ENCODE measurements around the gene FBLN7.

Gene FBLN7

GRCh38 chr2:112140899-112141625 lies 2.9 kb downstream of the FBLN7 start:
- no peak for DNase-seq

- no peak for DNase-seq
These were observed 3.4 kb downstream of the FBLN7 start for GRCh38 chr2:112141626-112142007.

- no peak for DNase-seq
These were observed 4.4 kb downstream of the FBLN7 start for GRCh38 chr2:112142525-112143078.

DNA sequence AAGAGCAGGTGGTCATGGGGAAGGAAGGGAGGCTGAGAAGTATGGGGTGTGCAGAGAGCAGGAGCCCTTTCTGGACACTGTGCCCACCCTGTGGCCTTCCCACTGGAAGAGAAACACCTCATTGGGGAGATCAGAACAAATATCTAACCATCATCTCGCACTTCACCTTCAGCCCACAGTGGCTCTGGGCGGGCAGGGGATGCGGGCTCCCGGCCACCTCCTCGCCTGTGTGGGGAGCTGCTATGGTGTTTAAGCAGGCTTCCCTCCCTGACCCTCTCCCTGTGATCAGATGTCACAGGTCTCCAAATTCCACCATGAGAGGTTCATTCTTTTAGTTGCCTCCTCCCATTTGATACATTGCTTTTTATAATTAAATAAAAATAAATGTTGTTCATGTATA lies 5.0 kb downstream of the FBLN7 start:
- no peak for DNase-seq

DNA sequence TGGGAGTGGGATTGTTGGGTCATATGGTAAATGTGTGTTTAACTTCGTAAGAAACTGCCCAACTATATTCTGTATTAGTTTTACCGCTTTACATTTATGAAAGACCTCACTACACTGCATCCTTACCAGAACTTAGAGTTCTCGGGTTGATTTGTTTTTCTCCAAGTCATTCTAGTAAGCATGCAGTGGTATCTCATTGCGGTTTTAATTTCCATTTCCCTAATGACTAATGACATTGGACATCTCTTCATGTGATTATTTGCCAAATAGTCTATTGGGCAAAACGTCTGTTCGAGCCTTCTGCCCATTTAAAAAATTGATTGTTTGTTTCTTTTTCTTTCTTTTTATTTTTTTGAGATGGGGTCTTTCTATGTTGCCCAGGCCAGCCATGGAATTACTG lies 6.8 kb downstream of the FBLN7 start:
- DNase-seq = no peak

- no peak for DNase-seq
These were observed 9.4 kb downstream of the FBLN7 start for GRCh38 chr2:112147382-112148168.

GRCh38 chr2:112148477-112148876 lies 10.3 kb downstream of the FBLN7 start:
- no peak for DNase-seq

DNA sequence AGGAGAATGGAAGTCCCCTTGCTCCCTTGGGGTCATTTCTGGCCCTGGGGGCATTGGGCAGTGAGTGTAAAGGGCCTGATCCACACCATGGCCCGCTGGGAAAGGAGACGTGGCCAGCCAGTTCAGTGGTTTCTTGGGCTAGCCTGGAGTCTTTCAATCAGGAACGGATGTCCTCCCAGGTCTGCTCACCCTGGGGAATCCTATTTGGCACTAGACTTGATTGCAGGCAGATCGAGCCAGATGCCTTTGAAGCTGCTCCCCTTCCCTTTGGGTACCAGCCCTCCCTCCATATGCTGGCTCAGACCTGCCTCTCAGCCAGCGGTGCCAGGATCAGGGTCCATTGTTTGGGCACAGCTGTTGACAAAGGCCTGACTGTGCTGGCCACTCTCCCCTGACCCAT lies 11.0 kb downstream of the FBLN7 start:
- no peak for DNase-seq

- DNase-seq = no peak
These were observed 11.8 kb downstream of the FBLN7 start for GRCh38 chr2:112149866-112150435.

- no peak for DNase-seq
These were observed 12.3 kb downstream of the FBLN7 start for GRCh38 chr2:112150447-112150846.

DNA sequence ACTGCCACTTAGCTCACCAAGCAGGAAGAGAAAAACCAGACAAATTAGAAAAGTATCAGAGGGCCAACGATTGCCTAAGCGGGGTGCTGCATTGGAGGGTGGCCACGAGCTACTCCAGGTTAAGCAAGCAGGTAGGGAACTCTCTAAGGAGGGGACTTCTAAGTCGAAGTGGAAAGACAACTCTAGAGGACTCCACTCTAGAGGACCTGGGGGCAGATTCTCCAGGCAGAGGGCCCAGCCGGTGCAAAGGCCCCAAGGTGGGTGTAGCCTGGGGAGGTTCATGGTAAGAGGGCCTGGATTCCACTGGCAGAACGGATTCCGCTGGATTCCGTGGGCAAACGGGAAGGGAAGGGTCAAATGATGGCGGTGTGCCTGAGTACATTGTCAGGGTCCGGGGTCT lies 12.7 kb downstream of the FBLN7 start:
- DNase-seq = no peak

DNA sequence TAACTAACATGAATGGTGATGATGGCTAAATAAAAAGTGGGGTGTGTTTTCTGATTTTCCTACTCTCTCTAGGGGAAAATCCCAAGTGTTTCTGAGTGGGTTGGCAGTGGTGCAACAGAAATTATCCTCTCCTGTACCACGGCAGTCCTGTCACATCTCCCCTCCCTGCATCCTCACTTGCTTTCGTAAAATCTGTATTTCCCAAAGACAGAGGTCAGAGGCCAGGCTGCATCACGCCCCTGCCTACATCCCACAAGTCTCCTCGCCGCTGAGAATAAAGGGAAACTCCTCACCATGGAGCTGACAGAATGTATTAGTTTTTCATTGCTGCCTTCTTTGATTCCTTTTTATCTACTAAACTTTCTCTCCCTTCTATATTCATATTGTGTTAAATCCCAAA lies 13.1 kb downstream of the FBLN7 start:
- no peak for DNase-seq

DNA sequence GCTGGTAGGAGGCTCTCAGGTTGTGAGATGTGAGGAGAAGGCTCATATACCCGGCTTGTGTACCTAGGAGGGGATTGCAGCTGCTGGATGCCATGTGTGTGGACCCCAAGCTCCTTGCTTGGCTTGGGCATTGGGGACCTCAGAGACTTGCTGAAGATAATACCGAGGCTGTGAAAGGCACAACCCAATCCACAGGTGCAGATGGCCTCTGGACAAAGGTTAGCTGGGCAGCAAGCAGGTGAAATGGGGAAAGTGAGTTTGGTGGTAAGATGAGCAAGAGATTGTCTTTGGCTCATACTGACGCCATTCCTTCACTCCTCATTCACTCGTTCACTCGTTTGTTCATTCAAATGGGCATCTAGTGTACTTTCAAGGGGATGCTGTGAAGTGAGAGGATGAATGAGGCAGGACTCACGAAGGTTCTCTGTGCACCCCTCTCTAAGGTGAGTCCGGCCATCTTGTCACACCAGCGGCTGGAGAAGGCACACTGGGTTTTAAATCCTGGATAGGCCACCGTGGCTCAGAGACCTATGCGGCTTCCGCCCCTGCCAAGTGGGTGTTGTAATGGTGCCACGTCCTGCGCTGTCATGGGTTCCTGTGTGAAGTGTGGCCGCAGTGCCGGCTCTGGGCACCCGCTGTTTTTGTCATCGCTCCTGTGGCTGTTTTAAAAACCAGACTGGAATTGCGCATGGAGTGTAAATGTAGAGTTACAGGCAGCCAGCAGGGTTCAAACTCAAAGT lies 13.7 kb downstream of the FBLN7 start:
- DNase-seq = no peak

DNA sequence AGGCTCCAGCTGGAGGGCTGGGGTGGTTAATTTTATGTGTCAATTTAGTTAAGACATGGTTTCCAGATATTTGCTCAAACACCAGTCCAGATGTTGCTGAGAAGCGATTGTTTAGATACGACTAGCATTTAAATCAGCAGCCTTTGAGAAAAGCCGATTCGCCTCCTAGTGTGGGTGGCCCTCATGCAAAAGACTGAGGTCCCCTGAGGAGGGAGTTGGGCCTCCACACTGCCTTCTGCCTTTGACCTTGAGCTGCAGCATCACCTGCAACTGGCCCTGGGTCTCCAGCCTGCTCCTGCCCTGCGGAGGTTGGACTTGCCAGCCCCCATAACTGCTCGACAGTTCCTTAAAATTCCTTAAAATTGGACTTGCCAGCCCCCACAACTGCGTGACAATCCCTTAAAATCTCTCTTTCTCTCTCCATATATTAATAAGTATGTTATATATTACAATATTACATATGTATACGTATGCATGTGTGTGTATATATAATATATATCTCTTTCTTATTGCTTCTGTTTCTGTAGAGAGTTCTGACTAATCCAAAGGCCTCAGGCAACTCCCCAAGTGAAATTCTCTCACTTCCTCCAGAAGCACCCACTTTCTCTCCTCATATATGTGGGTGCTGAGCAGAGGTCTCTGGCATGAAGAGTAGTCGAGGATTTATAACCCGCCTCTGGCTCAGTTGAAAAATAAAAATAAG lies 14.4 kb downstream of the FBLN7 start:
- DNase-seq = no peak

- DNase-seq = no peak
These were observed 14.9 kb downstream of the FBLN7 start for GRCh38 chr2:112153179-112153490.

- no peak for DNase-seq
These were observed 15.3 kb downstream of the FBLN7 start for GRCh38 chr2:112153501-112153900.

GRCh38 chr2:112154246-112155117 lies 16.3 kb downstream of the FBLN7 start:
- no peak for DNase-seq

GRCh38 chr2:112155331-112156151 lies 17.4 kb downstream of the FBLN7 start:
- no peak for DNase-seq

GRCh38 chr2:112156152-112156986 lies 18.2 kb downstream of the FBLN7 start:
- DNase-seq = no peak

DNA sequence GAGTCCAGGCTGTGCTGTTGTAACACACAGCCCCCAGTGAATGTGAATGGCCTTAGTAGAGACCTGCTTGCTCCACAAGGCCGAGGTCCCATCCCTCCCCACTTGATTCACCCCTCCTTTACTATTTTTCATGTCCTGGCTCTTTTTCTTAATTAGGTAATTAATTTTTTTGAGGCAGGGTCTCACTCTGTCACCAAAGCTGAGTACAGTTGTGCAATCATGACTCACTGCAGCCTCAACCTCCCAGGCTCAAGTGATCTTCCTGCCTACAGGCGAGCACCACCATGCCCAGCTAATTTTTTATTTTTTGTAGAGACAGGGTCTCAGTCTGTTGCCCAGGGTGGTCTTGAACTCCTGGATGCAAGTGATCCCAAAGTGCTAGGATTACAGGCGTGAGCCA lies 19.3 kb downstream of the FBLN7 start:
- DNase-seq = no peak
